ENCODE data around the gene GCLC.

The GCLC gene

DNA sequence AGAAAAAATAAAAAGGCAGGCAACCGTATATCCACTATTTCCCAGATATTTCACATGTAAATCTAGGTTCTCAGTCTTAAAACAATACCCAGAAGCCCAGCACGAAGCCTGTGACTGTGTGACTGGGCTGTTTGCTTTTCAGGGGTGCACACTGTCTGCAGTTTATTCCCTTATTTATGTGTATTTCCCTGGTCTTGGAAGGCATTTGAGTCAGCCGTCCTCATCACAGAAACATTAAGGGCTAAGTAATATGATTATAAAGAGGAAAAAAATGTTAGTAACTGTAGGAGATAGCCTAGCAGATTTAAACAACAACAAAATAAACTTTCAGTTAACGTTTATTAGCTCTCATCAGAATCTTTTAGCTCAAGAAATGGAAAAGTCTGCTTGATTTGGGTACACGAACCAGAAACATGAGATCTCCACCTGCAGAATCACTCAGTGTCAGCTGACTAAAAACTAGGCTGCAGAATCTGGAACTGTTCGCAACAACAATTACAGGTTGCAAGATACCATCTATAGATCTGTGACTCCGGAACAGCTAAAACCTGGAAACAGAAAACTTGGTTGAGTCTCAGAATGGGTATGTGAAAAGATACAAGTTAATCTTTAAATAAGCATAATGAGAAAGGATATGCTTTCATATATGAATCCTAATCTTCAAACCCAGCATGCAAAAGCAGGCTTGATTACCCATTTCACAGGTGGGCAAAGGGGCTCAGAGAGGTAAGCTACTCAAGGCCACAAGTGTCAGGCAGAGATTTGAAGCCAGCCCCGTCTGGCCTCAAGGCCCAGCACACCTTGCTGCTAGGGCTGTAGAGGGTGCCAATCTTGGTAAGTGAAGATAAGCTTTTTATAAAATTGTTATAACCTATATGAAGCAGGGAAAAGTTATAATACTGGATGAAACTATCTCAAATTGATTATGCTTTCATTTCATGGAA, 21.1 kb downstream of the GCLC start:
- peak; percentile 20 for DNase-seq

DNA sequence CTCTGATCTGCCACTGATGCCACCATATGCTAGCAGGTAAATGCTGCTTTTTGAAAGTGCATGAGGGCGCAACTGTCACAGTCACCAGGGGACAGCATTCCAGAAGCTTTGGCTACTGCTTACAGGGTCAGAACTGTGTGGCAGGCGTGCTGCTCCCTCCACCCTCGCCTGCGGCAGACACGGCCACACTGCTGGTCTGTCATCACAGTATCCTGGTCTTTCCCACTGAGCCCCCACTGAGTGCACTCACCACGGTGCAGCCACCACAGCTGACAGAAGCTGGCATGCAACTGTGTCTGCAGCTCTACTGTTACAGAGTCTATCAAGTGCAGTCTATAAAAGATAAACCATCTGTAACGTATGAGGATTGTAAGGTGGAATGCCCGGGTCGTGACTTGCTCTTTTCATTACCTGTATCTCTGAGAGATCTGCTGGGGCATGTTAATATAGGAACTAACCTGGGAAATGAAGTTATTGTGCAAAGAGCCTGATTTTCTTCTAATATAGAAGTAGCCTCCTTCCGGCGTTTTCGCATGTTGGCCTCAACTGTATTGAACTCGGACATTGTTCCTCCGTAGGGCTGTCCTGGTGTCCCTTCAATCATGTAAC, 24.5 kb downstream of the GCLC start:
- DNase-seq, result no peak

DNA sequence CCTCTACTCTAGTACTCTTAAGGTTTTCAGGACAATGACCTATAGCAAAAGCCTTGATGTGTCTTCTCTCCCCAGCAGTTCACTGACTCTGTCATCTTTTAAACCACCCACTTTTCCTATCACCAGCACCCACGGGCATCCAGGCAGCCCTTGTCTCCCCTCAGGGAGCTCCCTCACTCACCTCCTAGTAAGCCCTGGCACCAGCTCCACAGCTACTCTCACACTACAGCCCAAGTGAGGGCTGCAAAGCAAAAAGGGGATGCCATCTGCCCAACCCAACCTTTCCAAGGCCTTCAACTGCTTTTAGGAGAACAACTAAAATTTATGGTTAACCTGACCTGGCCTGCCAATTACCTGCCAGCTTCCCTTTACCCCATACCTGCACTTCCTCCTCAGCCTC, 26.0 kb downstream of the GCLC start:
- DNase-seq, result no peak

DNA sequence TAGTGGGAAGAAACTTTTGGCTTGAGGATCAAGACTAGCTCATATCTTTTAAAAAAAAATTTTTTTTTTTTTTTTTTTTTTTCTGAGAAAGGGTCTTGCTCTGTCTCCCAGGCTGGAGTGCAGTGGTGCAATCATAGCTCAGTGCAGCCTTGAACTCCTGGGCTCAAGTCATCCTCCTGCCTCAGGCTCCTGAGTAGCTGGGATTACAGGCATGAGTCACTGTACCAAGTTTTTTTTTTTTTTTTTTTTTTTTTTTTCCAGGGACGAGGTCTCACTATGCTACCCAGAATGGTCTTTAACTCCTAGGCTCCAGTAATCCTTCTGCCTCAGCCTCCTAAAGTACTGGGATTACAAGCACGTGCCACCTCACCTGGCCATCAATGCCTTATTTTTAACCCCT, 27.9 kb downstream of the GCLC start:
- DNase-seq, result no peak

DNA sequence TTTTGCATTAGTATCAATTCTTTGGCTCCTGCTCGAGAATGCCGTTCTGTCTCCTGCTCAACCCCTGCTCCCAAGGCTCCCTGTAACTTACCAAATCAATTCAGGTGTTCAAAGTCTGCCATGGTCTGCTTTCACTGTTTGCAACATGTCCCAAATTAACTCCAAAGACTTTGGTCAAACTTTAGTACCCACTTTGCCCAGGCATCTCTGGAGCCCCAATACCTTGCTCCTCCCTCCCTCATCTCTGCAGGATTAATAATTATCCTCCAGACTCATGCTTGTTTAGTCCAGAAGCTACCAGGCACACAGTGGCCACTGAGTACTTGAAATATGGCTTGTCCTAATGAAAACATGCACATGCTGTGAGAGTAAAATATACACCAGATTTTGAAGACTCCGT, 30.2 kb downstream of the GCLC start:
- DNase-seq, result no peak

DNA sequence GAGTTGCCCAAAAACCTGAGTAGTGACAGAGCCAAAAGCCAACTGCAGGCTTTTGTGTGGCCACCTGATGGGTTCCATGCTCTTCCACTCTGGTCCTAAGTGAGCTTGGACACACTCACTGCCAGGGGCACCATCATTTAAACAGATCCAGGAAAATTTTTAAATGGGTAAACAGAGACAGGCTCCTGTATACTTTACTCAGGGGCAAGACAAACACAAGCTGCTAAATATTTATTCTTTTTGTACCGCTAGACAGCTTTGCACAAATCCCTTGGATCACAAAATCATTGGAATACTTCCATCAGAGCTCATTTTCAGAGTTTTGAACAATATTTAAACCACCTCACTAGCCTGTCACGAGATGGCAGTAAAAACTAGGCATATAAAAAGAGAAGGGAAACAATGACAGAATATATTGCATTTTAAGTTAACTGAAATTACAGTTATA, 31.4 kb downstream of the GCLC start:
- no peak for DNase-seq

DNA sequence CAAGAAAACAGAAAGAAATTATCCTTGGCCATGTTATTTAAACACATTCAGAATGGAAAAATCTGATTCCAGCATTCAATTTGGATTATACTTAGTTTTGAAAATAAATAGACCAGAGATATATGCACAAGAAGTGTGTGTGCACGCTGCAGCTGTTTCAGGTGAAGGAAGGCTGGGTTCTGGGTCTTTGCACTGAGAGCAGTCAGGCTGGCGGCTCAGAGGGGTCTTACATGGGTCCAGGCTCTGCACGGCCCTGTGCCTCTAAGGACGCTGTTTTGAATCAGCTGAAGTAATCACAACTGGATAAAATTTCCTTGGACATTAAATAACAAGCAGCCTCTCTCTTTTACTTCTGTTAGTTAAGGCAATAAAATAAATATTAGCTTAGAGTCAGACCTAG, 31.8 kb downstream of the GCLC start:
- no peak for DNase-seq

DNA sequence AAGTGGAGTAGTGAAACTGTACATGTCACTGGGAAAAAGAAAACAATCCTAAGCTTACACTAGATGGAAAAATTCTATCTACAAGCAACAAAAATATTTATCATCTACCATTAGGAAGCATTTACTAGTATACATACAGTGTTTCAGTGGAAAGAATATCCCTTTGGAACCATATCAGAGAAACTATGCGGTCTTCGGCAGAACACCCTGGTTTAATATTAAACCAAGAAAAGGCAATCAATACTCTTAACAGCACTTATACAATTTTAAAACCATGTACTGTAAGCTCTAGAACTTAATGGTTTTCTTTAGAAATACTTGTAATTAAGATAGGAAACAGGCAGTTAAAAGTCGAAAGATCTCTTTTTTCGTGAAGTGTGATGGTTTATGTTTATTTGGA, 32.3 kb downstream of the GCLC start:
- DNase-seq, result no peak

DNA sequence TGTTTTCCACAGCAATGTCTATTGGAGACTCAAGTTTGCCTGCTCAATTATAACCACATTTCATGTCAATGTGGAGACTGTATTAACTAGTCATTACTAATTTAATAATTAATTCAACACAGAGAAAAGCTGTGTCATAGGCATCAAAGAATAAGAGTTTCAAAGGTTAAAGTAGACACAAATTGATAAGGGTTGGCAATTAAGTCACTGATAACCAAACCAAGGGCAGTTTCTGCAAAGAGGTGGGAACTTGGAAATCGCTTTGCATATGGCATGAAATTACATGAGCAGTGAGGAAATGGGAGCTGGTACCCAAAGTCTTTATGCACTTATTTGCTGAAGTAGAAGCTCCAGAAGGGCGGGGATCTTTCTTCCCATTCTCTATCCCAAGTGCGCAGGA, 34.2 kb downstream of the GCLC start:
- no peak for DNase-seq

DNA sequence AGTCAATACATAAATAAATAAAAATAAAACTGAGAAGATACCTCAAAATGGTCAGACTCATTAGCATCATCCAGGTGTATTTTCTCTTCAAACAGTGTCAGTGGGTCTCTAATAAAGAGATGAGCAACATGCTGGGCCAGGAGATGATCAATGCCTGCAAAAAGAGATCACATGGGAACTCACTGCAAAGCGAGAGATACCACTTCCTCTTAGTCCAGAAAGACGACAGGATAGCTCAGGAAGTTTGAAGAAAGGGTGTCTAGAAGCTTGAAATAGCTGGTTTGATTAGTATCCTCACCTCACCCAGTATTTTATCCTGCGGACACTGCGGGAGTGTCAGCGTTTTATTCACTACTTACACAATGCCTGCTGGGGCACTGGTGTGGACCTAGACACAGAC, 38.0 kb downstream of the GCLC start:
- DNase-seq, result no peak

DNA sequence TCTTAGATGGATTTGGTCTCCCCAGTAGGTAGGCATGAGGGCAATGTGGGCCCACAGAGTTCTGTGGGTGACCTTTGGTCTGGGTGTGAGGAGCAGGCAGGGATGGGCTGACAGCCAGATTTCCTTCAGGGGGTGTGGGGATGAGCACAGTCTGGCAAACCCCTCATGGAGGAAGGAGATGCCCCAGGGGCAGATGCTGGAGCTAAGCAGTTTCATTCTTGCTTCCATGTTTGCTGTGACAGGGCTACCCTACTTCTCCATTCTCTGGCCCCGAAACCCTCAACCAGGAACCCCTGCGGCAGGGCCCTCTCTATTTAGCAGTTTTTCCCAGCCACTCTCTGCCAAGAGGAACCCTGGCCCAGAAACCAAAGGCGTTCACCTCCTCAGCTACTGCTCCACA, 40.4 kb downstream of the GCLC start:
- DNase-seq, result no peak

DNA sequence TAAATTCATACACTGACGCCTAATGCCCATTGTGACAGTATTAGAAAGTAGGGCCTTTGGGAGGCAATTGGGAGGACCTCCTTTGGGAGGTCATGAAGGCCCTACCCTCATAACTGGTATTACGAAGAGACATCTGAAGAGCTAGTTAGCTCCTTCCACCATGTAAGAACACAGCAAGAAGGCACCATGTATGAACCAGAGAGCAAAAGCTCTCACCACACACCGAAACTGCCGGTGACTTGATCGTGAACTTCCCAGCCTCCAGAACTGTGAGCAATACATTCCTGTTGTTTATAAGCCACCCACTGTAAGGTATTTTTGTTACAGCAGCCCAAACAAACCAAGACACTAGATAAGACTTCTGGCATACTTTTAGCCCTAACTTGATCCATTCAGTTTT, 41.8 kb downstream of the GCLC start:
- no peak for DNase-seq

DNA sequence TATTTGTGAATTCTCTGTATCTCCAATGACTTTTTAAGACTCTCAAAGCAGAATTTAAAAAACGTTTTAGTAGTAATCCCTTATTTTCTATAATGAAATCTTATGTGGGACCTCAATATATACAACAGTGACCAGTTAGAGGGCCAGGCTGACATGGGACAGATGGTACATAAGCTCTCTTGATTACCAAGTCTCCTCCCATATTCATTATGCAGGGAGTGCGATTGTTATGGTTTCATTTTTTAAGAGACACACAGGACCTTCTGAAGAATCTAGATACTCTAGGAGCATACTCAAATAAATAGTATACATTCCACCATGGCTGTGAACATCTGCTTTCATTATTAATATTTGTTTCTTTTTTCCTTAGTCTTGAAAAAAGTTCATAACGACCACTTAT, 43.5 kb downstream of the GCLC start:
- DNase-seq, result no peak

DNA sequence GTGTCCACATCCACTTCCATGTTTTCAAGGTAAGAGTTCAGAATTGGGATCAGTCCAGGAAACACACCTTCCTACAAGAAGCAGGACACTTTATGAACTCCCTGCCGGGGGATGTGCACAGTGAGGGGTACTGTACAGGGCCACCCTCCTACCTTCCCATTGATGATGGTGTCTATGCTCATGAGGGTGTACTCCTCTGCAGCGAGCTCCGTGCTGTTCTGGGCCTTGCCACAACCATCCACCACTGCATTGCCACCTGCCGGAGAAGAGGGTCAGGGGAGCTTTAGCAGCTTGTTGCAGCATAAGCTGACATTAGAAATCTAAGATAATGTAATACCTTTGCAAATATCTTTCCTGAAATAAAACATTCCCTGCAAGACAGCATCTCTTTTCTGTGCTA, 44.8 kb downstream of the GCLC start:
- no peak for DNase-seq

DNA sequence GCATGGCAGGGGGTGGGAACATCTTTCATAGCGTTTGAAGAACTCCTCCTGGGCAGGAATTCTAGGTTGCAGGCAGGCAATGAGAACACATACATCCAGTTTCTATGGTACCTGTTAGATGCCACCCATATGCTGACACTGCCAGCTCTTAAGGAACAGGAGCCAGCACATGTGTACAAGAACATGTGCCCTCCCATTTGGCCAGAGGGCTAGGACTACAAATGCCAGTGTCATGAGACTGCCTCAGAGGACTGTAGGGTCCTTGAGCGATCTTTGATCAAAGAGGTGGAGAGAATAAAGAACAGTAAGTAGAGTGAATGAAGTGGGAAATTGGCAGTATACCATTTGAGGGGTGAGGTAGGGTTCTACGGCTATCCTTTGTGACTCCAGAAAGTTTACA, 45.8 kb downstream of the GCLC start:
- DNase-seq, result no peak

DNA sequence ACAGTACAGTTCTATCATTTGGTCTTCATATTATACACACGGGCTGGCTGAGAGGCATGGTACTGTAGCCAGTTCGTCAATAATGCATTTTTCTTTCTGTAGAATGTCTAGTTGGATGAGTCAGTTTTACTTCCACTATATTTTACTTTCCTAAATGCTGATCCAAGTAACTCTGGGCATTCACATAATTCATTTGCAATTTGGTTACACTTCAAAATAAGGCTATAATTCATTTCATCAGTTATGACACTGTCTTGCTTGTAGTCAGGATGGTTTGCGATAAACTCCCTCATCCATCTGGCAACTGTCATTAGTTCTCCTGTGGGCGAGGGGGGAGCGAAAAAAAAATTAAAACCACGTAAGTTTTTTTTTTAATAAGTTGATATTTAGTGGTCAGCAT, 46.3 kb downstream of the GCLC start:
- DNase-seq, result no peak

DNA sequence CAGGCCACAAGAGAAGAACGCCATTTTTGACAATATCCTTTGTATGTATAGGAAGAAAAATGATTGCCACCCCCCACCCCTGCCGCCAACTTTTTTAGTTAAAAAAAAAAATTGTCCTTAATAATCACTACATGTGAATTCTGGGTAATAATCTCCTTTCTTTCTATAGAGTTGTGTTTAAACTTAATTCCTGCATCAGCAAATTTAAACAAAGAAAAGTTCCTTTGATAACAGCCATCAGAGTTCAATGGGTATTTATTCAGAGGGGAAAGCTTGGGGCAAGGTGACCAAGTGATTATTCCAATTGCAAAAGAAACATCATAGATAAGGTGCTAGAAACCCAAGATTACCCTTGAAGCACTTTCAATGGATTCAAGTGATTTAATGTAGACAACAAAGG, 47.0 kb downstream of the GCLC start:
- DNase-seq, result no peak

DNA sequence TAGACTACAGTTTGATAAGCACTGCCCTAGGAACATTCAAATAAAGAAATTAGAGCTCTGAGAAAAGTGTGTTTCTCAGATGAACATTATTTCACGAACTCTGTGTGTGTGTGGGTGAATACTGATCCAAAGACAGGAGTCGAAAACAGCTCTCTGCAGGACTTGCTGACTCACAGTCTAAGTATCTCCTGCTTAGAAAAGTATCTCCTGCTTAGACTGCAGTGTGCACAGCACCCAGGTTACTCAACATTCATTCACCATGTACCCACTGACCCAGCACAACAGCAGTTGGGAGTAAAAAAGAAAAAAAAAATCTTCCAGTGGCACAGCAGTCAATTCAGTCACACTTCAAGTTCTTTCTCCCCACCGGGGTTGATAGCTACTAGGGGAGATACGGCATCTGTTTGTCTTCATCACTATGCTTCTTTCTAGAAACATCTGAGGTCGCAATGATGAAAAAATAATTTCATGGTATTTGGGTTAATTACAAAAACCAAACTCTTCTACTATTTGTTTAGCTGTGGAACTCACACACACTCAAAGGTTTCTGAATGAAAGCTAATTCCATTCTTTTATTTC, 48.0 kb downstream of the GCLC start:
- peak; percentile 82 for DNase-seq

DNA sequence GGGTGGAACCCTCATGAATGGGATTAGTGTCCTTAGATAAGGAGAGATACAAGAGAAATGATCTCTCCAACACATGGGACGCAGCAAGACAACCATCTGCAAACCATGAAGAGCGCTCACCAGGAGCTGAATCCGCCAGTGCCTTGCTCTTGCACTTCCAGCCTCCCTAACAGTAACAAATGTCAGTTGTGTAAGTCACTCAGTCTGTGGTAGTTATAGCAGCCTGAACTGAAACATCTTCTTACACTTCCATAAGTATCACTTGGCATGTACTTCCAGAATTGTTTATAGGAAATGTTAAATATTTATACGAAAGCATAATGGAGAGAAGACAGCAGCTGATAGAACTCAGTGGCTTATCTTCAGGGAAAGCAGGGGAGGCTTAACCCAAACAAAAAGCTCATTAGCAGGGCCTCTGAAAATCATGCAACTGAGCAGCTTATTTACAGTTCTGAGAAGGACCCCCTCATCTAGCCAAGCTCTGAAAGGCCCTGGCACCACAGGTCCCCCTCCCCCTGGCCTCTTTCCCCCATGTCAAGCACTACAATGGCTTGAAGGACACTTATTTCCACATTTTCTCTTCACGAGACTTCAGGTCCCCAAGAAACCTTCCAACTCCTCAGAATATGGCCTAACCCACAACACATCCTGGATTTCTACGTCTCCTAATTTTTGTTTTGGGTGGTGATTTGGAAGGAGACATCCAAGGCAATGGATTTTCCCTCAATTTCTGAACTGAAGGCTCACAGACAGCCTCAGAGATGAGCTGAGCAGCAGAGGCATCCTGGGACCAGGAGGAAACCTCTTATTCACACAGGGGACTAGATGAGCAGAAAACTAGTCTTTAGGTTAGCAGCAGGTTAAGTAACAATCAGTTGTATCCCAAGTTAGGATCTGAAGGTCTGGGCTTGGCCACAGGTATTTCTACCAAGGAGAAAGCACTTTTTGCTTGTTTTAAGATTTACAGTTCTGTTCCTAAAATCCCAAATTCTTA, 49.1 kb downstream of the GCLC start:
- DNase-seq, result no peak

DNA sequence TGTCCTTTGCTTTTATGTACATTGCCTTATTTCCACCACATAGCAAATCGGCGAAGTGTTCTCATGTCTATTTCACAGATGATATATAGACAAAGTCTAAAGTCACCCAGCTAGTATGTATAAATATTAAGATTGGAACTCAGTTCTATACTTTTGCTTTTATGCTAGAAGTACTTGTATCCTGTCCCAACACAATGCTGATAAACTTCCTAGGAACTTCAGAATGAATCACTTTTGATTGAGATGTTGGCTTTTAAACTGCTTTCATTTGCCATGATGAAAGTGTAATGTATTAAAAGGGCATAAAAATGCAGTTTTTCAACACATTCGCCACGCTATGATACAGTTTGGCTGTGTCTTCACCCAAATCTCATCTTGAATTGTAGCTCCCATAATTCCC, 50.8 kb downstream of the GCLC start:
- no peak for DNase-seq

DNA sequence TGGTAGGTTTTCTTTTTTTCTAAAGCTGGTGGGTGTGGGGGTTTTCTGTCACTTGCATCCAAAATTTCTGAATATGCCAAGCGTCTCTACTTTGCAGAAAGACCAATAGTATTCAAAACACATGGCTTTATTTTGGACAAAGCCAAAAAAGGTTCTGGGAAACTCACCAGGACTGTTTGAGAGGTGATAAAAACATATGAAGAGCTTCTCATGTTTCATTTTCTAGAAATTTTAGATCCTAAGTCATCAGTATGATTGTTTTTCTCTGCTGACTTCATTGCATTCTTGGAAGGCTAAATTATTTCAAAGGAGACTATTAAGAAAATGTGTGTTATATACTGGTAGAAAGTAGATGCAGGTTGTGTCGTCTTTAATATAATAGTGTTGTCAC, 51.3 kb downstream of the GCLC start:
- DNase-seq, result no peak

DNA sequence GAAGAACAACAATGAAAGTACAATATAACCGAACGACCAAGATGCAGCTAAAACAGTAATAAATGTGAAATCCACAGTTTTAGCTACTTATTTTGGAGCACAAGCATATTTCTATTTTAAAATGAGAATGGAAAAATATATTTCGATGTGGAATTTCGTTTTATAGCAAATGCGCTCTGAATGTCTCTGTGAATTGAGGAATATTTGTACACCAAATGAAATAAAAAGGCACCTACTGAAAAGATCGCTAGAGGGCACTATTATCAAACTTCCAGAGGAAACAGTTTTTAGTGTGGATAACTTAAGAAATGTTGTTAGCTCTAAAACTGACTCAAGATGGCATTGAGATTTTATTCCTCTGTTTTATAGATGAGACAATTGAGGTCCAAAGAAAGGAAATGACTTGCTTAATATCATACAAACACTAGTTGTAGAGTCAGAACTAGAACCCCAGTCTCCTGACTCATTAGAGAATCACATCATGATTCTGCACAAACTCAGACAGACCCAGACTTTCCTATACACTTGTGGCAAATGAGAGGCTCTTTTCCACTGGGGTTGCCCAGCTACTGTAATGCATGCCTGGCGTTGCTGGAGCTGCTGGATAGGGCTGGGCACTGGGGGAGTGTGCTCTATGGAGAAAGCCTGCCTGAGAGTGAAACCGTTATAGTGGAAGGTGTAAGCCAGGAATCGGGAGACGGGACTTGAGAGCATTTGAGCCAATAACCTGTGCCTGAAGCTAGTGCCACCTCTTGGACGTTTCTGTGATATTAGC, 51.9 kb downstream of the GCLC start:
- peak; percentile 56 for DNase-seq

Measured in HCEC 1CT (cell line).